Lung microvascular endothelial cell (primary cell): ENCODE results near the gene SLC5A10. TPM values are rescaled to one million over a fixed set of nuclear protein-coding genes. Genes with fewer than 3 reads are reported as not detected.
A peak's percentile ranks its signal among the peaks of the same experiment; 100 is the strongest.
"Not testable (repeated sequence)": the region's sequence is repeated elsewhere in the genome, so short reads cannot be mapped to it uniquely, and the experiment has no call there.

Experiments used
- DNase-seq, 2 donors: peaks; one replicate each; pipeline versions ENCODE4 v3.0.0 to v3.0.0-alpha.2; 2010; ENCODE audit warnings: low read depth in 2 of 2
- total RNA-seq: library from RNA; depleted of rRNA; stranded (reverse); fragments of >200 nt; gene quantifications from 2 replicates; pipeline ENCODE4 v1.2.1, GENCODE V29; 2014

The SLC5A10 gene
- total RNA-seq, 1 donor from 2014 or later: not detected

- DNase-seq: no peak
These were observed 65.4 kb downstream of the SLC5A10 start for GRCh38 chr17:19017401-19017800.

DNA sequence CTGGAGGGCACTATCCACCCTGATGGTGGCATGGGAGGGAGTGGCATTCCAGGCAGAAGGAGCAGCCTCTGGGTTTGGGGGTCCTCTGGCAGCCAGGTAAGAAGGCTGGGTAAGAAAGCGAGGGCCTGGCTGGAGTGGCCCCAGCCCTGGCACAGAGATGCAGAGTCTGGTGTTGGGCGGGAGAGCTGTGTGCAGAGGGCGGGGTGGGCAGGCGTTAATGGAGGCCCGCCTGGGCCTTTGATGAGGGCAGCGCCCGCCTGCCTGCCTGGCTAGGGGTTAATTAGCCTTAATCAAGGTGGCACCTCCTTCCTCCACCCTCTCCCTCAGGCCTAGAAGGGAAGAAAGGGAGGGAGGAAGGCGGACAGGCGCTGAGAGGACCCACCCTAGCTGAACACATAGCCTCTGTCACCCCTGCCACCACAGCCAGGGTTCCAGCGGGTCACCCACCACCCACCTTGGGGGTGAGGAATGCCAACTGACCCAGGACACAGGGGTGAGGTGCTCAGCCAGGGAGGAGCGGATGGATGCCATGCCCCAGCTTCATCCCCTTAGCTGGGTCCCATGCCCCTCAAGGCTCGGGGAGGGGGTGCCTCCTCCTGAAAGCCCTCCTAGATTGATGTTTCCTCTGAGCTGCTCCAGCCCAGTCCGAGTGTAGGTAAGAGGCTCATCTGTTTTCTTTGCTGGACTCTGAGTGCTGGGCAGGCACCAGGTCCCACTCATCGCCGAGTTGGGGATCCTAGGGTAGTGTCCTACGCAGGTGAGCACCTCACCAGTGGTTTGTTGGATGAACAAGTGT lies 66.0 kb downstream of the SLC5A10 start:
- no peak for DNase-seq

- DNase-seq: no peak
These were observed 66.6 kb downstream of the SLC5A10 start for GRCh38 chr17:19018600-19018950.

- DNase-seq: peak in 1 of 2 donors; percentile 24
These were observed 67.3 kb downstream of the SLC5A10 start for GRCh38 chr17:19019041-19019941.

GRCh38 chr17:19020016-19020415 lies 68.1 kb downstream of the SLC5A10 start:
- DNase-seq: no peak

DNA sequence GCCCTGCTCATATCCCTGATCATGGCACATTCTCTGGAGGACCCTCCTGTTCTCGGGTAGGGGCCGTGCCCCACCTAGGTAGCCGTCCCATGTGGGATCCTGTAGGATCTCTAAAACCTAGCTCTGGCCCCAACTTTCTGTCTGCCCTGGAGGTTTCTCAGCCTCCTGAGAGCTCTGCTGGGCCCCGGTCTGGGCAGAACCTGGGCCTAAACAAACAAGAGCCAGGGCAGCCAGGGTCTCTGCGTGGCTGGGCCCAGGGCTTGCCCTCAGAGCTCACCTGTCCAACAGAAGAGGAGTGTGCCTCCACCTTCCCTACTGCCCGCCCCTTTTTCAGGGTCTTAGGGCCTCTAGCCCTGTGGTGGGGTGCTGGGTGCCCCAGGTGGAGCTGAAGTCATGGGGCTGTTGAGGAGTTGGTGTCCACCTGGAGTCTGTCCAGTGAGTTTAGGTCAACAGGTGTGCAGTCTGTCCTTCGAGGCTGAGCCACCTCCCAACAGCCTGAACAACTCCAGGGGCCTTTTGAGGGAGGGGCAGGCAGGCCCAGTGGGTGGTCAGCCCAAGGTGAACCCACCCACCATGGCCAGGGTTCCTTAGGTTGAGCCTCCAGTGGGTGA lies 69.2 kb downstream of the SLC5A10 start:
- DNase-seq: not testable (repeated sequence)

DNA sequence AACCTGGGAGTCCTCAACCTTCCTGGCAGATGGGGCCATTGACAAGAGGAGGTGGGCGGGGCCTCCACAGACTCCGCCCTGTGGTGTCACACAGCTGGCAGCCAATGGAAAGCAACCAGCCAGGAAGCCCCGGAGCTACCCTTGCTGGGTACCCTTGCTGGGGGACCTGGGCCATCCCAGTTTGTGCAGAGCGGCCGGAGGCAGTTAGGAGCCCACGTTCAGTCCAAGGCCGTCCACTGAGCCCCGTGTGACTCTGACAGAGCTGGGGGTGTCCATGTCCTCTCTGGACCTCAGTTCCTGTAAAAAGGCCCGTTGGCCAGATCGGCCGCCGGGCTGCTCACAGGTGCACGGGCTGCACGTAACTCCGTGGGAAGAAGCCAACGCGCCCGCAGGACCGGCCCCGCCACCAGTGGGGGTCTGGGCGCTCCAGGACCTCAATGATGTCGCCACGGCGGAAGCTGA lies 69.7 kb downstream of the SLC5A10 start:
- DNase-seq: peak; percentile 24 to 42

GRCh38 chr17:19022128-19022527 lies 70.2 kb downstream of the SLC5A10 start:
- no peak for DNase-seq

DNA sequence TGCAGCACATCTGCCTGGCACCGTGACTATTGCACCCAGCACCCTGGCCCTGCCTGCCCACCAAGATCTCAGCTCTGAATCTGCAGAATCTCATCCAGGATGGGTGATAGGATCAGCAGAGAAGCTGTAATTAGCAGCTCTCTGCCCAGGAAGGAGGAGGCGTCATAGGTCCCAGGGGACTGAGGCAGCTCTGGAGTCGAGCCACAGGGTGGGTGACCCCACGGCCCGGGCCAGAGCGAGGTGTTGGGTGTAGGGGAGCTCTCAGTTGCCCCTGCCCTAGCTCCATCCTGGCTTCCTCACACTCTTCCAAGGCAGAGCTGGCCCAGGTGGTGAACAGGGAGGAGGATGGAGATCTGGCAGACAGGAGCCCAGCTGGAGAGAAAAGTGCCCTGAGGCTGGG lies 70.8 kb downstream of the SLC5A10 start:
- no peak for DNase-seq

DNA sequence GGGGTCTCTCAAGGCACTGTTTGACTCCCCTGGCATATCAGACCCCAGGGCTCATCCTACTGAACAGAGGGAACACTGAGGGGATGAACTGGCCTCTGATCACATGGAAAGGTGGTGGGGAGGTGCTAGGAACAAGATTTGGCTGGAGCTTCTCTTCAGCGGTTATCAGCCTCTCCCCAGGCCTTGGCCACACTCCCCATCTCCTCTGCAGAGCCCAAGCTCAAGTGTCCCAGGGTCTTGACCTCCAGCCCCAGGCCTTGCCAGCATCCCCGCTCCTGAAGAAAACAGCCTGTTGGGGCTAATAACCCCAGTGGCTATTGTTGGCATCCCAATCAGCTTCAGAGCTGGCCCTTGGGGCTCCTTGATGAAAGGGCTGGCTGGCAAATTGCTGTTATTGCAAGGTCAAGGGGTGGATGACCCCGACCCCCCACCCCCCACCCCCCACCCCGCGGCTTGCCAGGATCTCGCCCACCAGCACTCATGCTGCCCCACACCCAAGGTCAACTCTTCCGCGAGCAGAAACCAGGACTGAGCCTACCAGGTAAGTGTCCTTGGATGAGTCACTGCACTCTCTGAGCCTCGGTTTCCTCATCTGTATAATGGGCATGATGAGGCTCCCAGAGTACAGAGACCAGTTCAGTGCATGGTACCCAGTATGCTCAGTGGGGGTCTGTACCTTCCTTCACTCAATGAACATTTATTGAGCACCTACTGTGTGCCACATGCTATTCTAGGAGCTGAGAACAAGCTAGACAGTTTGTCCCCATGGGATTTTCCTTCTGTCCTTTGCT lies 71.4 kb downstream of the SLC5A10 start:
- no peak for DNase-seq

DNA sequence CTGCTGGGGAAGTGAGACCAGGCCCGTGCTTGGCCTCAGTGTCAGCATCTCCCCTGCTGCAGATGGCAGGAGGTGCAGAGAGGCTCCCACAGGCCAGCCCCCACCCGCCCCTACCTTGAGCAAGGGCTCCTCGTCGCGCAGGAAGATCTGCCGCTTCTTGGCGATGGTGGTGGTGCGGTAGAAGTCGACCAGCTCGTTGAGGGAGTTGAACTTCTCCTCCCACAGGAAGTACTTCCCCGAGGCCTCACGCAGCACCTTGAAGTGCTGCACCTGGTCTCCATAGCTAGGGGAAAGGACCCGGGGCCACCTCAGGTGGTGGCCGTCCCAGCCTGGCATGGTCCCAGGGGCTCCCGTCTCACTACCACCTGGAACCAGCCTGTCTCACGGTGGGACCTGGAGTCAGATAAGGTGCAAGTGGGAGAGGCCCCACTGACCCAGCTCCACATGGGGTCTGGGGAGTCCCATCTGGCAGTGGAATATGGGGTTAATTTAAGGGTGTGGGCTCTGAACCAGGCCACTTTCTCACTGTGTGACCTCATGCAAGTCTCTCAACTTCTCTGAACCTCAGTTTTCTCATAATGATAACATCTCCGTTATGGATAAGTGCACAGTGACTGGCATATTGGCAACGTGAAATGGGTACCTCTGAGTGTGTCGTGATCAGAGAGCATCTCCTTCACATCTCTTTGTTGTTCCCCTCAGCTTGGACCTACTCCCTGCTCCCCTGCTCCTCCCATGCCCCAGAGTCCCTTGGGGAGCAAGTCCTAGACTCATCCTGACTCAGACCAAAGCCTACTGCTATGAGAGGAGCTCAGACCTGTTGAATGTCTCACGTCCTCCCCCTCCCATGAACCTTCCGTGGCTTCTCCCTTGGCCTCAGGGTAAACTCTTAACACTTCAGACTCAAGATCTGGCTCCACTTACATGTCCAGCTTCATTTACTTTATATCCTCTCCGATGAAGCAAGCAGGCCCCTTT lies 72.4 kb downstream of the SLC5A10 start:
- no peak for DNase-seq

- DNase-seq: not testable (repeated sequence)
These were observed 76.7 kb downstream of the SLC5A10 start for GRCh38 chr17:19028671-19029070.

DNA sequence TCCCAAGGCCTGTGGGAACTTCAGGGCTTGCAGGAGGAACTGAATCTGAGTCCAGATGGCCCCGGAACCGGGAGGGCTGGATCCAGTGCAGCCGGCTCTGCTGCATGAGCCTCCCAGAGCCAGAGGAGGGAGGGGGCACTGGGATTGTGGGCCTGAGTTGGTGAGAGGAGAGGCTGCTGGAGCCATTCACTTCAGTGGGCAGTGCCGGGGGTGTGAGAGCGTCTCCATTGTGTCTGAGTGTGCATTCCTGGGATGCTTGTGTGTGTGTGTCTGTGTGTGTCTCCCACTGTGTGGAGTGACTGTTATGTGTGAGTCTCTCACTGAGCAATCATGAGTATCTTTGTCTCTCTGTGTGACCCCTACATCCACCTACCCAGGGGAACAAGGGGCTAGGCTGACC lies 77.8 kb downstream of the SLC5A10 start:
- not testable (repeated sequence) for DNase-seq

DNA sequence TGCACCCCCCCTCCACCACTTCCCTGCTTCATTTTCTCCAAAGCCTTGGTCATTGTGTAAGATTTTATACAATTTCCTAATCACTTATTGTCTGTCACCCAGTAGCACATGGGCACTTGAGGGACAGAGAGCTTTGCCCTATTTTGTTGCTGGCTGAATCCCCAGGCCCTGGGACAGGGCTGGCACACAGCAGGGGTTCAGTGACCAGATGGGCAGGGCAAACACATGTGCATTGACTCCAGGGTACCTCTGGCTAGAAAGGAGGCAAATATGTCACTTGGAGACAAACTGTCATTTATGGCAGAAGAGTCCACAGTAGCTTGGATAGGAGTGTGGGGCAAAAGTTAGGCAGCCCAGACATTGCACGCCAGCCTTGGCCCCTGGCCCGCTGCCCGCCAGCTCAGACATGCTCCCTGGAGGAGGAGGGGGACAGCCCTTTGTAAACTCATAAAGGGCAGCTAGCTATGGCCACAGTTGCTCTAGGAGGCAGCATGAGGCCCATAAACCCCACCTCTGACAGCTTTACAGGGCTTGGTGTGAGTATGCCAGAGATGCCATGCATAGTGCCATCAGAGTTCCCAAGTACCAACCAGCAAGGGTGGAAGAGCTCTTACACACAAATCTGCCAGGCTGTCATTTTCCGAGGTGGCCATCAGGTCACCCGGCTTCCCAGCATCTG lies 78.9 kb downstream of the SLC5A10 start:
- not testable (repeated sequence) for DNase-seq

DNA sequence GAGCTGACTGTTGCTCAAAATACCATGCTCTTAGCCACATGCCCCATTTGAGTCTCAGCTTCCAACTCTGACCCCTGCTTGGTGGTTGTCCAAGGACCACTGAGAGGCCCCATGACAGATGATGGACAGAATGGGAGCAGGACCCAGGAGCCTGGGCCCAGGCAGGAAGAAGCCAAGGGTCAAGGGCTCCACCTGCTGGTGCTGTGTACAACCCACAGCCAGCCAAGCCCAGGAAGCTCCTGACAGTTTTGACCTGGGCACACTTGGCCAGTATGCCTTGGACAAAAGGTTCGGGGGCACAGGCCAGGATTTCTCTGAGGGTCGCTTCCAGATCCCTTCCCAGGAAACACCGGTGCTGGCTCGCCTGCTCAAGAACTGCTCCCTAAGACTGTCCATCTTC lies 79.8 kb downstream of the SLC5A10 start:
- DNase-seq: not testable (repeated sequence)

- not testable (repeated sequence) for DNase-seq
These were observed 80.5 kb downstream of the SLC5A10 start for GRCh38 chr17:19032377-19032988.

DNA sequence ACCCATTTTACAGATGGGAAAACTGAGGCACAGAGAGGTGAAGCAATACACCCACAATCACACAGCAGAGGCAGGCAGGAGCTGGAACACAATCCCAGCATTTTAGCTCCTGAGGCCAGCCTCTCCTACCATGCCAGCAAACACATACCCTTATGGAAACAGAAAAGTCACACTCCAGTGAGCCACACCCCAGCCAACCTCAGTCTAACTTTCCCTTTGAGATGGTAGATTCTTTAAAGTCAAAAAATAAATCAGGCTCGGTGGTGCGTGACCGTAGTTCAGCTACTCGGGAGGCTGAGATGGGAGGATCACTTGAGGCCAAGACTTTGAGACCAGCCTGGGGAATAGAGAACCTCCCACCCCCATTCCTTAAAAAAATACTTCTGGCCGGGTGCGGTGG lies 84.2 kb downstream of the SLC5A10 start:
- DNase-seq: not testable (repeated sequence)

GRCh38 chr17:19037547-19037946 lies 85.6 kb downstream of the SLC5A10 start:
- DNase-seq: not testable (repeated sequence)

- DNase-seq: not testable (repeated sequence)
These were observed 86.0 kb downstream of the SLC5A10 start for GRCh38 chr17:19038007-19038406.
